ENCODE data around the gene GCKR. TPM values are rescaled to one million over a fixed set of nuclear protein-coding genes. Genes with fewer than 3 reads are reported as not detected.

Gene GCKR
- total and polyA plus RNA-seq, 2 of the 13 experiments (the other 11 are each of a cell fraction or from before 2014, with no cell fraction given): 15.2 to 48.3 TPM

DNA sequence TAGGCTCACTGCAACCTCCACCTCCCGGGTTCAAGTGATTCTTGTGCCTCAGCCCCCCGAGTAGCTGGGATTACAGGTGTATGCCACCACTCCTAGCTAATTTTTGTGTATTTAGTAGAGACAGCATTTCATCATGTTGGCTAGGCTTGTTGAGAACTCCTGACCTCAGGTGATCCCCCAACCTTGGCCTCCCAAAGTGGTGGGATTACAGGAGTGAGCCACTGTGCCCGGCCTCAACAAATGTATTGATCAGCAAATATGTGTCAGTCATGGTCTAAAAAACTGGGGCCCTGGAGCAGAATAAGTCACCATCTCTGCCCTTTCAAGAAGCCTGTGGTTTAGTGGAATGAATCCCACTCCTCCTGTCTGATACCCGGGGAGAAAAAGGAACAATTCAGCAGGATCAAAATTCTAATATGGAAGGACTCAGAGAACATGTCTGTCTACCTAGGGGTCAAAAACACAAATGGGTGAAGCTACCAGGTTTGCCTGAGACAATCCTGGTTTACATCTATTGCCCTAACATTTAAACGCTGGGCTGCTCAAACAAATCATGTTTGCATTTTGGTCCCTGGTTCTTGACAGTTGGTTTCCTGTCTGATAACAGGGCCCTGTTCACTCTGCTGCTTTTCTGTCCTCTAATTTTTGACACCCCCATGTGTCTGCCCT lies 21.6 kb downstream of the GCKR start (continued):
- no peak for TF ChIP-seq SIX1 (CRISPR knock-in tag; IDR thresholded peaks at IDR 0.05; ENCODE audit: borderline replicate concordance)
- TF ChIP-seq KIAA2018 (CRISPR knock-in tag; IDR thresholded peaks at IDR 0.05; ENCODE audit: borderline replicate concordance): no peak
- no peak for TF ChIP-seq ZFP62 (CRISPR knock-in tag; IDR thresholded peaks at IDR 0.05)
- no peak for TF ChIP-seq ZNF687 (CRISPR knock-in tag; IDR thresholded peaks at IDR 0.05)
- TF ChIP-seq ZNF260 (CRISPR knock-in tag; IDR thresholded peaks at IDR 0.05; ENCODE audit: borderline replicate concordance, low read depth): no peak
- no peak for TF ChIP-seq PHB2 (IDR thresholded peaks at IDR 0.05; ENCODE audit: partially characterized antibody)
- no peak for TF ChIP-seq GABPA (IDR thresholded peaks at IDR 0.05; ENCODE audit: low read depth, low read length)
- TF ChIP-seq GABPA (CRISPR knock-in tag; IDR thresholded peaks at IDR 0.05; ENCODE audit: low read depth): 0 out of 2 replicates have a peak, but pooled peaks have one; percentile 13
- no peak for TF ChIP-seq ZNF235 (CRISPR knock-in tag; IDR thresholded peaks at IDR 0.05; ENCODE audit: borderline replicate concordance)
- TF ChIP-seq NBN (conservative IDR thresholded peaks at IDR 0.05): no peak
- TF ChIP-seq NFE2 (CRISPR knock-in tag; IDR thresholded peaks at IDR 0.05): no peak
- no peak for TF ChIP-seq NPAS2 (CRISPR knock-in tag; IDR thresholded peaks at IDR 0.05; ENCODE audit: borderline replicate concordance)
- no peak for TF ChIP-seq ZNF275 (CRISPR knock-in tag; IDR thresholded peaks at IDR 0.05; ENCODE audit: borderline replicate concordance)
- no peak for TF ChIP-seq SMAD1 (CRISPR knock-in tag; IDR thresholded peaks at IDR 0.05; ENCODE audit: borderline replicate concordance, low read depth)

All from HepG2 (cell line).